KMS-11 (cell line): ENCODE results near the gene WNT4.

Source experiments
- H2AFZ ChIP-seq: fragments of 200-600 bp; sonication (generic); 2 replicates; pipeline ENCODE4 v1.6.1; 2016; ENCODE audit warnings: antibody characterized with exemption, mixed run types, low read depth
- H3K27ac ChIP-seq: fragments of 200-600 bp; sonication (generic); 2 replicates; pipeline ENCODE4 v1.6.1; 2016; ENCODE audit warnings: mild to moderate bottlenecking, mixed run types
- H3K27me3 ChIP-seq: fragments of 200-600 bp; sonication (generic); 2 replicates; pipeline ENCODE4 v1.6.1; 2017; ENCODE audit warnings: mild to moderate bottlenecking, low read depth, mixed run types, moderate library complexity; ENCODE audit not compliant: insufficient read depth
- H3K36me3 ChIP-seq: fragments of 200-600 bp; sonication (generic); 2 replicates; pipeline ENCODE4 v1.6.1; 2017; ENCODE audit warnings: mild to moderate bottlenecking, mixed run types; ENCODE audit not compliant: insufficient read depth
- H3K4me1 ChIP-seq: fragments of 200-600 bp; sonication (generic); 2 replicates; pipeline ENCODE4 v1.6.1; 2016; ENCODE audit warnings: mild to moderate bottlenecking, low read depth, mixed run types; ENCODE audit not compliant: poor library complexity, severe bottlenecking
- H3K4me2 ChIP-seq: fragments of 200-600 bp; sonication (generic); 2 replicates; pipeline ENCODE4 v1.7.0; 2016; ENCODE audit warnings: mild to moderate bottlenecking, mixed run types
- H3K4me3 ChIP-seq: fragments of 200-600 bp; sonication (generic); IDR thresholded peaks from 2 replicates; pipeline ENCODE4 v1.6.1; 2017; ENCODE audit warnings: low read depth, low read length, mixed read lengths; ENCODE audit not compliant: insufficient read depth
- H3K79me2 ChIP-seq: fragments of 200-600 bp; sonication (generic); 2 replicates; pipeline ENCODE4 v1.6.1; 2016; ENCODE audit warnings: low read depth, mixed run types; ENCODE audit not compliant: insufficient read depth
- H3K9ac ChIP-seq: fragments of 200-600 bp; sonication (generic); 2 replicates; pipeline ENCODE4 v1.6.1; 2016; ENCODE audit warnings: mild to moderate bottlenecking, mixed run types
- H4K20me1 ChIP-seq: fragments of 200-600 bp; sonication (generic); 2 replicates; pipeline ENCODE4 v1.6.1; 2016; ENCODE audit warnings: mild to moderate bottlenecking, mixed run types; ENCODE audit not compliant: insufficient read depth
- TF ChIP-seq, protein P1 (sequence below): fragments of 200-600 bp; sonication (generic); conservative IDR thresholded peaks from 2 replicates; pipeline ENCODE4 v1.6.1; 2017; ENCODE audit warnings: low read depth, mild to moderate bottlenecking, antibody characterized with exemption, low read length, moderate library complexity, mixed read lengths

Gene WNT4

DNA sequence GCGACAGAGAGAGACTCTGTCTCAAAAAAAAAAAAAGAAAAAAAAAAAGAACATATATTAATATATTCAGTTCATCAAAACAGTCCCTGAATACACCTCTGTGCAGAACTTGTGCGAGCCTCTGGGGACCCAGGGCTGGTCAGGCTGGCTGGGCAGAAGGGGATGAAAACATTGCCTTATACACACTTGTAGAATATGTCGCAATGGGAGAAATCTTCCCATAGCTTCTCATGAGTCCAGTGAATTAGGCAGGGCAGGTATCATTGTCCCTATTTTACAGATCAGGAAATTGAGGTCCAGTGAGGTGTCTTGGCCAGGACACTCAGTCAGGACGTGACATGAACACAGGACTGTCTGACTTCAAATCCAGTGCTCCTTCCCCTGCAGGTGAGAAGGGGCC lies 12.6 kb upstream of the WNT4 start:
- H3K4me3 ChIP-seq = no peak overlapping the region

GRCh38 chr1:22154626-22155025 lies 11.7 kb upstream of the WNT4 start:
- no peak overlapping the region for H3K4me2 ChIP-seq
- no peak overlapping the region for H3K27ac ChIP-seq
- H3K36me3 ChIP-seq = no peaks in the 10 kb centered on the region
- peaks cover 92% of the 10 kb centered on the region for H3K27me3 ChIP-seq
- H3K4me3 ChIP-seq = no peak overlapping the region
- H3K79me2 ChIP-seq = no peaks in the 10 kb centered on the region
- no peak overlapping the region for H2AFZ ChIP-seq
- H4K20me1 ChIP-seq = no peaks in the 10 kb centered on the region
- no peaks in the 10 kb centered on the region for H3K4me1 ChIP-seq
- TF ChIP-seq, protein P1, sequence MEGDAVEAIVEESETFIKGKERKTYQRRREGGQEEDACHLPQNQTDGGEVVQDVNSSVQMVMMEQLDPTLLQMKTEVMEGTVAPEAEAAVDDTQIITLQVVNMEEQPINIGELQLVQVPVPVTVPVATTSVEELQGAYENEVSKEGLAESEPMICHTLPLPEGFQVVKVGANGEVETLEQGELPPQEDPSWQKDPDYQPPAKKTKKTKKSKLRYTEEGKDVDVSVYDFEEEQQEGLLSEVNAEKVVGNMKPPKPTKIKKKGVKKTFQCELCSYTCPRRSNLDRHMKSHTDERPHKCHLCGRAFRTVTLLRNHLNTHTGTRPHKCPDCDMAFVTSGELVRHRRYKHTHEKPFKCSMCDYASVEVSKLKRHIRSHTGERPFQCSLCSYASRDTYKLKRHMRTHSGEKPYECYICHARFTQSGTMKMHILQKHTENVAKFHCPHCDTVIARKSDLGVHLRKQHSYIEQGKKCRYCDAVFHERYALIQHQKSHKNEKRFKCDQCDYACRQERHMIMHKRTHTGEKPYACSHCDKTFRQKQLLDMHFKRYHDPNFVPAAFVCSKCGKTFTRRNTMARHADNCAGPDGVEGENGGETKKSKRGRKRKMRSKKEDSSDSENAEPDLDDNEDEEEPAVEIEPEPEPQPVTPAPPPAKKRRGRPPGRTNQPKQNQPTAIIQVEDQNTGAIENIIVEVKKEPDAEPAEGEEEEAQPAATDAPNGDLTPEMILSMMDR = no peak
- H3K9ac ChIP-seq = no peak overlapping the region

More for the DNA sequence above, 12.6 kb upstream of the WNT4 start:
- H3K4me1 ChIP-seq = no peaks in the 10 kb centered on the region
- H3K36me3 ChIP-seq = no peaks in the 10 kb centered on the region
- H2AFZ ChIP-seq = no peak overlapping the region
- peaks cover 95% of the 10 kb centered on the region for H3K27me3 ChIP-seq
- TF ChIP-seq, protein P1 = no peak
- H3K9ac ChIP-seq = no peak overlapping the region
- no peak overlapping the region for H3K27ac ChIP-seq
- H3K79me2 ChIP-seq = no peaks in the 10 kb centered on the region
- H4K20me1 ChIP-seq = no peaks in the 10 kb centered on the region
- H3K4me2 ChIP-seq = no peak overlapping the region

GRCh38 chr1:22153660-22154437 lies 11.0 kb upstream of the WNT4 start:
- Histone ChIP-seq H3K4me2 (no peak overlapping the region), H3K27ac (no peak overlapping the region), H3K36me3 (no peaks in the 10 kb centered on the region), H3K4me1 (no peaks in the 10 kb centered on the region), H4K20me1 (no peaks in the 10 kb centered on the region), H3K27me3 (peaks cover 92% of the 10 kb centered on the region), H3K4me3 (no peak overlapping the region), H2AFZ (no peak overlapping the region), H3K79me2 (no peaks in the 10 kb centered on the region), H3K9ac (no peak overlapping the region)
- TF ChIP-seq, protein P1 = no peak

- no peaks in the 10 kb centered on the region for H3K36me3 ChIP-seq
- H3K27ac ChIP-seq = no peak overlapping the region
- no peak overlapping the region for H3K9ac ChIP-seq
- no peaks in the 10 kb centered on the region for H4K20me1 ChIP-seq
- H3K79me2 ChIP-seq = no peaks in the 10 kb centered on the region
- TF ChIP-seq, protein P1 = no peak
- H3K4me2 ChIP-seq = no peak overlapping the region
- H3K4me1 ChIP-seq = no peaks in the 10 kb centered on the region
- H2AFZ ChIP-seq = no peak overlapping the region
- H3K27me3 ChIP-seq = peaks cover 86% of the 10 kb centered on the region
- no peak overlapping the region for H3K4me3 ChIP-seq
Observed at GRCh38 chr1:22150923-22151322, 8.0 kb upstream of the WNT4 start.
